BJ (cell line): ENCODE results near the gene PHPT1. TPM values are rescaled to one million over a fixed set of nuclear protein-coding genes. Genes with fewer than 3 reads are reported as not detected.

Experiments used
- CTCF ChIA-PET: fragments of 350-600 bp; formaldehyde crosslinking; extraction: SDS; loops from one replicate; lab custom pipeline; 2021; ENCODE audit warnings: antibody characterized with exemption, inconsistent platforms; lab: Yijun Ruan, JAX
- POLR2A ChIA-PET: fragments of 300-600 bp; sonication (Branson Sonifier 250); formaldehyde crosslinking; extraction: SDS; loops from one replicate; lab custom pipeline; 2021; ENCODE audit warnings: antibody characterized with exemption; lab: Charles Lee
- DNase-seq: peaks from one replicate; pipeline ENCODE4 v3.0.0-alpha.2; 2011; ENCODE audit warnings: low read depth
- H3K27me3 ChIP-seq: 2 replicates; pipeline ENCODE4 v1.6.0; 2011; ENCODE audit warnings: low read length; ENCODE audit not compliant: control insufficient read depth, insufficient read depth
- H3K36me3 ChIP-seq: 2 replicates; pipeline ENCODE4 v1.5.1; 2011; ENCODE audit warnings: low read length; ENCODE audit not compliant: control insufficient read depth, insufficient read depth
- H3K4me3 ChIP-seq: 2 replicates; pipeline ENCODE4 v1.5.1; 2011; ENCODE audit warnings: low read depth, mild to moderate bottlenecking, control low read depth, low read length
- polyA plus RNA-seq: library from polyadenylated mRNA; depleted of rRNA; stranded (reverse); fragments of >200 nt; gene quantifications from 2 replicates; pipeline ENCODE4 v1.2.3, GENCODE V29; 2011; rRNA removed
- small RNA-seq: library from RNA; depleted of rRNA; stranded (forward); fragments of <200 nt; gene quantifications from one replicate; pipeline ENCODE3, GENCODE V24; 2012; ENCODE audit warnings: low replicate concordance, low read depth; ENCODE audit not compliant: insufficient read length
- TF ChIP-seq, protein P1 (sequence below): IDR thresholded peaks from 2 replicates; pipeline ENCODE4 v1.5.1; 2011; ENCODE audit warnings: low read depth, mild to moderate bottlenecking, control low read depth, inconsistent platforms, low read length, moderate library complexity; ENCODE audit not compliant: insufficient read depth

PHPT1 gene
- polyA plus RNA-seq, 1 experiment: 233 TPM

DNA sequence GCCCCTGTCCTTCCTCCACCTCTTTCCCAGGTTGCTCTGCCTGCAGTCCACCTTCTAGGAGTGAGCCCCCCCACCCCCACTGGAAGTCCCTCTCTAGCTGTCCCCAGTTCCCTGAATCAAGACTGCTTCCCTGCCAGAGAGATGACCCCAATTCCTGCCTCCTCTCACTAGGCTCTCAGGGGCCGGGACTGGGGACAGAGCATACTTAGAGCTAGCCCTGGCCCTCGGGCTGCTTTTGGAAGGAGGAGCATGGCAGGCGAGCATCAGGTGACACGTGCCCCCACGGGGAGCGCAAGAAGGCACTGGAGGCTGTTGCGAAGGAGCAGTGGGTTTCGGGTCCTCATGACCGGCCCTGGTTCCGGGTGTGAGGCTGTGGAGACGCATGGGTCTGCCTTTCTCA lies 46.8 kb downstream of the PHPT1 start:
- TF ChIP-seq, protein P1, sequence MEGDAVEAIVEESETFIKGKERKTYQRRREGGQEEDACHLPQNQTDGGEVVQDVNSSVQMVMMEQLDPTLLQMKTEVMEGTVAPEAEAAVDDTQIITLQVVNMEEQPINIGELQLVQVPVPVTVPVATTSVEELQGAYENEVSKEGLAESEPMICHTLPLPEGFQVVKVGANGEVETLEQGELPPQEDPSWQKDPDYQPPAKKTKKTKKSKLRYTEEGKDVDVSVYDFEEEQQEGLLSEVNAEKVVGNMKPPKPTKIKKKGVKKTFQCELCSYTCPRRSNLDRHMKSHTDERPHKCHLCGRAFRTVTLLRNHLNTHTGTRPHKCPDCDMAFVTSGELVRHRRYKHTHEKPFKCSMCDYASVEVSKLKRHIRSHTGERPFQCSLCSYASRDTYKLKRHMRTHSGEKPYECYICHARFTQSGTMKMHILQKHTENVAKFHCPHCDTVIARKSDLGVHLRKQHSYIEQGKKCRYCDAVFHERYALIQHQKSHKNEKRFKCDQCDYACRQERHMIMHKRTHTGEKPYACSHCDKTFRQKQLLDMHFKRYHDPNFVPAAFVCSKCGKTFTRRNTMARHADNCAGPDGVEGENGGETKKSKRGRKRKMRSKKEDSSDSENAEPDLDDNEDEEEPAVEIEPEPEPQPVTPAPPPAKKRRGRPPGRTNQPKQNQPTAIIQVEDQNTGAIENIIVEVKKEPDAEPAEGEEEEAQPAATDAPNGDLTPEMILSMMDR: no peak
- no peak overlapping the region for H3K4me3 ChIP-seq
- DNase-seq: no peak
- H3K36me3 ChIP-seq: peaks cover 9% of the 10 kb centered on the region
- POLR2A ChIA-PET: no interaction called here
- no peaks in the 10 kb centered on the region for H3K27me3 ChIP-seq
- CTCF ChIA-PET: interaction anchor here (0.9 kb wide), 1 partner anchor 8 kb away, joined by 3 read pairs; no protein-coding TSS in a partner anchor

GRCh38 chr9:136898483-136899100 lies 49.4 kb downstream of the PHPT1 start:
- Histone ChIP-seq H3K27me3 (no peaks in the 10 kb centered on the region), H3K36me3 (peaks cover 7% of the 10 kb centered on the region), H3K4me3 (no peak overlapping the region)
- TF ChIP-seq, protein P1: no peak
- ChIA-PET POLR2A (no interaction called here), CTCF (no interaction called here)
- no peak for DNase-seq

DNA sequence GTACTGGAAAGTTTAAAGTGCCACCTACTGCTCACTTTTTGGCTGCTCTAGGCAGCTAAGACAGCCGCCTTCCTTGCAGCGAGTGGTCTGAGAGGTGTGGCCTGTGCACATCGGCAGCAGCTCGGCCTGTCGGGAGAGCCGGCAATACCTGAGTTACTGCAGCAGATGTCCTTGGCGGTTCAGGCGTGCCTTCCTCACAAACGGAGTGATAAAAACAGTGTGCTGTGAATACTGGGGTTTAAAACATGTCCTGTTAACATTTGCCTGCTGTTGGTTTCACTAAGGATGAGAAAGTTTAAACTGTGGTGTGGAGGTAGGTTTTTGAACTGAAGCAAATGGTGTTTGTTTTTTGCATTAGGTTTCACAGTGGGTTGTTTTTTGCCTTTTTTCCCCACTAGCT lies 50.0 kb downstream of the PHPT1 start:
- ChIA-PET CTCF (no interaction called here), POLR2A (no interaction called here)
- Histone ChIP-seq H3K27me3 (no peaks in the 10 kb centered on the region), H3K36me3 (peaks cover 7% of the 10 kb centered on the region), H3K4me3 (no peak overlapping the region)
- TF ChIP-seq, protein P1: no peak
- no peak for DNase-seq

DNA sequence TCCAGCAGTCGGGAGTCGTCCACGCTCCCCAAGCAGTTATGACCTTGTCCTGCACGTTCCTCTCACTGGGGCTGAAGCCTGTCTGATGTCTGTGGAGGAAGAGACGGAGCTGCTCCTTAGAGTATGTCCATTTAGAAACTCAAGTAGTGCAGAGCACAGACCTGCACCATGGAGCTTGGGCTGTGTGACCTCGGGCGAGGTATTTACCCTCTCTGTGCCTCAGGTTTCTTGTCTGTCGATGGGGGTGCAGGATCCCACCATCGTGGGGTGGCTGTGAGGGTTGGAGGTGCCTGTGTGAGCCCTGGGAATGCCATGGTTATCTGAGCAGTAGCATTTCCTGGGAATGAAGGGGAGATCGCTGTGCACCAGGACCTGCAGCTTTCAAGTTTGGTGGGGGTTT lies 51.3 kb downstream of the PHPT1 start:
- no peaks in the 10 kb centered on the region for H3K27me3 ChIP-seq
- TF ChIP-seq, protein P1: no peak
- CTCF ChIA-PET: interaction anchor here (1.0 kb wide), 1 partner anchor 58 kb away, joined by 4 read pairs; the partner anchor contains the start of gene AJM1
- DNase-seq: no peak
- H3K4me3 ChIP-seq: no peak overlapping the region
- H3K36me3 ChIP-seq: peaks cover 4% of the 10 kb centered on the region
- POLR2A ChIA-PET: no interaction called here

Small RNA genes within 50 kb of the gene (small RNA-seq; reads per million reads assigned to genes)
- gene AL355987.2 (not detected), gene MIR4292 (not detected), gene MIR4479 (not detected)

Other genes starting within 250 kb of the PHPT1 start
- 13.8 and 26.9 TPM in 2 replicates for gene EGFL7, start 186.5 kb upstream of the PHPT1 start, polyA plus RNA-seq
- gene AGPAT2, start 162.0 kb upstream of the PHPT1 start, polyA plus RNA-seq: 48.3 and 68.3 TPM in 2 replicates
- 0.17 and 0.42 TPM in 2 replicates for gene DIPK1B, start 136.8 kb upstream of the PHPT1 start, polyA plus RNA-seq
- gene LCN10, start 106.5 kb upstream of the PHPT1 start, polyA plus RNA-seq: not detected in 2 replicates
- not detected in 2 replicates for gene LCN6, start 100.9 kb upstream of the PHPT1 start, polyA plus RNA-seq
- gene LCN8, start 91.2 kb upstream of the PHPT1 start, polyA plus RNA-seq: not detected in 2 replicates
- not detected in 2 replicates for gene LCN15, start 84.9 kb upstream of the PHPT1 start, polyA plus RNA-seq
- 51.5 and 62.5 TPM in 2 replicates for gene TMEM141, start 58.1 kb upstream of the PHPT1 start, polyA plus RNA-seq
- 0.20 and 0.33 TPM in 2 replicates for gene CCDC183, start 53.1 kb upstream of the PHPT1 start, polyA plus RNA-seq
- gene RABL6, start 41.5 kb upstream of the PHPT1 start, polyA plus RNA-seq: 36.7 and 60.2 TPM in 2 replicates
- gene AJM1, start 6.9 kb upstream of the PHPT1 start, polyA plus RNA-seq: 0.86 and 1.0 TPM in 2 replicates
- gene MAMDC4, start 2.9 kb downstream of the PHPT1 start, polyA plus RNA-seq: 0.86 and 1.6 TPM in 2 replicates
- gene EDF1, start 16.9 kb downstream of the PHPT1 start, polyA plus RNA-seq: 513 and 672 TPM in 2 replicates
- 9.6 and 13.6 TPM in 2 replicates for gene TRAF2, start 37.1 kb downstream of the PHPT1 start, polyA plus RNA-seq
- gene FBXW5, start 95.3 kb downstream of the PHPT1 start, polyA plus RNA-seq: 46.9 and 71.9 TPM in 2 replicates
- 0.48 and 0.60 TPM in 2 replicates for gene C8G, start 95.8 kb downstream of the PHPT1 start, polyA plus RNA-seq
- 0.36 and 0.40 TPM in 2 replicates for gene LCN12, start 102.9 kb downstream of the PHPT1 start, polyA plus RNA-seq
- 0.31 and 0.58 TPM in 2 replicates for gene PTGDS, start 128.1 kb downstream of the PHPT1 start, polyA plus RNA-seq
- 0.01 and 0.06 TPM in 2 replicates for gene LCNL1, start 133.6 kb downstream of the PHPT1 start, polyA plus RNA-seq
- 10.3 and 11.8 TPM in 2 replicates for gene PAXX, start 143.0 kb downstream of the PHPT1 start, polyA plus RNA-seq
- 3.9 and 4.0 TPM in 2 replicates for gene CLIC3, start 147.2 kb downstream of the PHPT1 start, polyA plus RNA-seq
- 8.7 and 16.0 TPM in 2 replicates for gene ABCA2, start 178.8 kb downstream of the PHPT1 start, polyA plus RNA-seq
- not detected in 2 replicates for gene FUT7, start 182.7 kb downstream of the PHPT1 start, polyA plus RNA-seq
- 21.8 and 31.9 TPM in 2 replicates for gene NPDC1, start 196.8 kb downstream of the PHPT1 start, polyA plus RNA-seq
- gene ENTPD2, start 204.7 kb downstream of the PHPT1 start, polyA plus RNA-seq: not detected in 2 replicates
- gene SAPCD2, start 221.1 kb downstream of the PHPT1 start, polyA plus RNA-seq: 5.1 and 8.6 TPM in 2 replicates
- 2.8 and 5.6 TPM in 2 replicates for gene UAP1L1, start 228.1 kb downstream of the PHPT1 start, polyA plus RNA-seq
- 53.0 and 80.0 TPM in 2 replicates for gene MAN1B1, start 237.6 kb downstream of the PHPT1 start, polyA plus RNA-seq